GM18519 (cell line): ENCODE data around the gene PSORS1C1.

ENCODE experiments used
- ATAC-seq: cut with Tn5 transposase; IDR thresholded peaks from one replicate; pipeline ENCODE4 v1.9.1; 2021; ENCODE audit warnings: mild to moderate bottlenecking, moderate library complexity; ENCODE audit not compliant: unreplicated experiment, low FRiP score

The PSORS1C1 gene

GRCh38 chr6:31094389-31094881, 20.2 kb upstream of the PSORS1C1 start:
- ATAC-seq, result no peak

GRCh38 chr6:31096215-31096614, 18.4 kb upstream of the PSORS1C1 start:
- ATAC-seq, result no peak

GRCh38 chr6:31096656-31097055, 17.9 kb upstream of the PSORS1C1 start:
- ATAC-seq, result no peak

GRCh38 chr6:31098449-31098938, 16.1 kb upstream of the PSORS1C1 start:
- no peak for ATAC-seq

GRCh38 chr6:31103136-31103535, 11.5 kb upstream of the PSORS1C1 start:
- no peak for ATAC-seq

- no peak for ATAC-seq
These were observed 7.5 kb upstream of the PSORS1C1 start for GRCh38 chr6:31107052-31107451.

- no peak for ATAC-seq
These were observed 3.6 kb upstream of the PSORS1C1 start for GRCh38 chr6:31110825-31111582.

GRCh38 chr6:31111712-31112111, 2.9 kb upstream of the PSORS1C1 start:
- ATAC-seq, result no peak

GRCh38 chr6:31112478-31112877, 2.1 kb upstream of the PSORS1C1 start, which contains the start of gene C6orf15:
C6orf15 (minus strand) TSS chr6:31112575; CDS start chr6:31112555, 20 bp downstream.
- no peak for ATAC-seq

- no peak for ATAC-seq
These were observed 599 bp upstream of the PSORS1C1 start for GRCh38 chr6:31113861-31114540.

GRCh38 chr6:31114970-31115849, 610 bp downstream of the PSORS1C1 start:
- ATAC-seq, result no peak

GRCh38 chr6:31115941-31116560, 1.5 kb downstream of the PSORS1C1 start:
- no peak for ATAC-seq

GRCh38 chr6:31116661-31117385, 2.2 kb downstream of the PSORS1C1 start:
- no peak for ATAC-seq

- no peak for ATAC-seq
These were observed 3.6 kb downstream of the PSORS1C1 start for GRCh38 chr6:31118178-31118577.

- no peak for ATAC-seq
These were observed 5.7 kb downstream of the PSORS1C1 start, which contains the start of gene CDSN for GRCh38 chr6:31120151-31120915. CDSN (minus strand) TSS chr6:31120446; CDS start chr6:31120419, 27 bp downstream.

- no peak for ATAC-seq
These were observed 6.7 kb downstream of the PSORS1C1 start for GRCh38 chr6:31121131-31121790.

- no peak for ATAC-seq
These were observed 8.4 kb downstream of the PSORS1C1 start for GRCh38 chr6:31122791-31123706.
